ENCODE results near the gene KIF16B.
"Not testable (repeated sequence)": the region's sequence is repeated elsewhere in the genome, so short reads cannot be mapped to it uniquely, and the experiment has no call there.

The KIF16B gene

GRCh38 chr20:16595376-16595775 is 22.1 kb upstream of the KIF16B start:
- DNase-seq (ENCODE audit: low spot score): no peak

- DNase-seq (ENCODE audit: low spot score): no peak
These were observed 16.9 kb upstream of the KIF16B start for GRCh38 chr20:16590041-16590633.

GRCh38 chr20:16589623-16590022 is 16.4 kb upstream of the KIF16B start:
- no peak for DNase-seq (ENCODE audit: low spot score)

GRCh38 chr20:16588241-16588640 is 15.0 kb upstream of the KIF16B start:
- no peak for DNase-seq (ENCODE audit: low spot score)

GRCh38 chr20:16587066-16587465 is 13.8 kb upstream of the KIF16B start:
- no peak for DNase-seq (ENCODE audit: low spot score)

GRCh38 chr20:16583474-16583873 is 10.2 kb upstream of the KIF16B start:
- no peak for DNase-seq (ENCODE audit: low spot score)

GRCh38 chr20:16581241-16581640 is 8.0 kb upstream of the KIF16B start:
- no peak for DNase-seq (ENCODE audit: low spot score)

GRCh38 chr20:16580620-16581019 is 7.4 kb upstream of the KIF16B start:
- DNase-seq (ENCODE audit: low spot score): no peak

GRCh38 chr20:16580147-16580546 is 6.9 kb upstream of the KIF16B start:
- peak; percentile 84 for DNase-seq (ENCODE audit: low spot score)

- DNase-seq (ENCODE audit: low spot score): no peak
These were observed 3.0 kb upstream of the KIF16B start for GRCh38 chr20:16576219-16576618.

- no peak for DNase-seq (ENCODE audit: low spot score)
These were observed 2.3 kb upstream of the KIF16B start for GRCh38 chr20:16575390-16576140.

GRCh38 chr20:16574656-16575355 is 1.6 kb upstream of the KIF16B start:
- DNase-seq (ENCODE audit: low spot score): peak; percentile 90

GRCh38 chr20:16571333-16571732 is 1.9 kb downstream of the KIF16B start:
- no peak for DNase-seq (ENCODE audit: low spot score)

GRCh38 chr20:16569246-16570153 is 3.7 kb downstream of the KIF16B start:
- DNase-seq (ENCODE audit: low spot score): peak; percentile 32

- no peak for DNase-seq (ENCODE audit: low spot score)
These were observed 7.2 kb downstream of the KIF16B start for GRCh38 chr20:16566080-16566479.

- not testable (repeated sequence) for DNase-seq (ENCODE audit: low spot score)
These were observed 9.2 kb downstream of the KIF16B start for GRCh38 chr20:16564079-16564478.

- peak; percentile 49 for DNase-seq (ENCODE audit: low spot score)
These were observed 10.0 kb downstream of the KIF16B start for GRCh38 chr20:16563066-16563806.

- peak; percentile 40 for DNase-seq (ENCODE audit: low spot score)
These were observed 11.0 kb downstream of the KIF16B start for GRCh38 chr20:16562259-16562658.

GRCh38 chr20:16560661-16561060 is 12.6 kb downstream of the KIF16B start:
- no peak for DNase-seq (ENCODE audit: low spot score)

- DNase-seq (ENCODE audit: low spot score): no peak
These were observed 13.0 kb downstream of the KIF16B start for GRCh38 chr20:16560216-16560615.

- DNase-seq (ENCODE audit: low spot score): no peak
These were observed 16.9 kb downstream of the KIF16B start for GRCh38 chr20:16556301-16556700.
